HepG2 (cell line): ENCODE results near the gene PCGF2. TPM values are rescaled to one million over a fixed set of nuclear protein-coding genes. Genes with fewer than 3 reads are reported as not detected.
A peak's percentile ranks its signal among the peaks of the same experiment; 100 is the strongest.

Source experiments
- AGO2 ChIP-seq: fragments of 200-400 bp; formaldehyde crosslinking; optimal IDR thresholded peaks from 2 replicates; pipeline ENCODE3; 2017; ENCODE audit warnings: mild to moderate bottlenecking, low read depth, low read length, moderate library complexity
- BRCA1 ChIP-seq: sonication (generic); formaldehyde crosslinking; IDR thresholded peaks from 2 replicates; pipeline ENCODE4 v1.4.0; 2020; ENCODE audit warnings: missing genetic modification reagents
- CAMTA2 ChIP-seq: sonication (generic); formaldehyde crosslinking; IDR thresholded peaks from 2 replicates; pipeline ENCODE4 v1.4.0; 2020; ENCODE audit warnings: mild to moderate bottlenecking, missing genetic modification reagents, borderline replicate concordance
- FOXK1 ChIP-seq: sonication (generic); formaldehyde crosslinking; IDR thresholded peaks from 2 replicates; pipeline ENCODE4 v1.4.0; 2020; ENCODE audit warnings: low read depth, missing genetic modification reagents, borderline replicate concordance
- HOXA9 ChIP-seq: sonication (generic); formaldehyde crosslinking; IDR thresholded peaks from 2 replicates; pipeline ENCODE4 v1.8.1; 2022; ENCODE audit warnings: missing genetic modification reagents, mild to moderate bottlenecking, moderate library complexity, borderline replicate concordance
- LCORL ChIP-seq, 2 experiments: fragments of 450-650 bp in 1 of 2; sonication (generic) in 1 of 2; formaldehyde crosslinking in 1 of 2; IDR thresholded peaks; 2 replicates each; pipeline versions ENCODE4 v1.5.0 to v1.6.1; 2017 to 2020; ENCODE audit warnings: antibody characterized with exemption in 1 of 2, missing genetic modification reagents in 1 of 2
- MEIS2 ChIP-seq: sonication (generic); formaldehyde crosslinking; IDR thresholded peaks from 2 replicates; pipeline ENCODE4 v1.9.0; 2021; ENCODE audit warnings: mild to moderate bottlenecking, missing genetic modification reagents
- NFATC3 ChIP-seq: sonication (generic); formaldehyde crosslinking; IDR thresholded peaks from 2 replicates; pipeline ENCODE4 v1.5.1; 2020; ENCODE audit warnings: mild to moderate bottlenecking, missing genetic modification reagents
- PCBP1 ChIP-seq: fragments of 200-400 bp; formaldehyde crosslinking; IDR thresholded peaks from 2 replicates; pipeline ENCODE4 v1.6.1; 2017; ENCODE audit warnings: mild to moderate bottlenecking, low read depth, low read length, borderline replicate concordance
- SIX4 ChIP-seq: sonication (generic); formaldehyde crosslinking; IDR thresholded peaks from 2 replicates; pipeline ENCODE4 v1.4.0; 2020; ENCODE audit warnings: missing genetic modification reagents
- TAF15 ChIP-seq: fragments of 200-400 bp; formaldehyde crosslinking; IDR thresholded peaks from one replicate; pipeline ENCODE4 v1.6.1; 2018; ENCODE audit warnings: mild to moderate bottlenecking, low read depth, low read length; ENCODE audit not compliant: poor library complexity, severe bottlenecking
- TGIF2 ChIP-seq: IDR thresholded peaks from 2 replicates; pipeline ENCODE4 v1.6.1; 2016; ENCODE audit warnings: control low read depth, missing compliant biosample characterization
- TOPORS ChIP-seq: sonication (generic); formaldehyde crosslinking; IDR thresholded peaks from 2 replicates; pipeline ENCODE4 v1.8.0; 2023; ENCODE audit warnings: mild to moderate bottlenecking, missing genetic modification reagents
- ZBTB20 ChIP-seq: sonication (generic); formaldehyde crosslinking; IDR thresholded peaks from 2 replicates; pipeline ENCODE4 v1.8.1; 2023; ENCODE audit warnings: missing genetic modification reagents, low read depth, mild to moderate bottlenecking, borderline replicate concordance
- ZNF224 ChIP-seq: sonication (generic); formaldehyde crosslinking; IDR thresholded peaks from 2 replicates; pipeline ENCODE4 v1.5.0; 2020; ENCODE audit warnings: mild to moderate bottlenecking, missing genetic modification reagents
- ZNF607 ChIP-seq: sonication (generic); formaldehyde crosslinking; IDR thresholded peaks from 2 replicates; pipeline ENCODE4 v1.5.1; 2020; ENCODE audit warnings: missing genetic modification reagents, mild to moderate bottlenecking, borderline replicate concordance
- ZNF670 ChIP-seq: sonication (generic); formaldehyde crosslinking; IDR thresholded peaks from 2 replicates; pipeline ENCODE4 v1.8.0; 2022; ENCODE audit warnings: mild to moderate bottlenecking, missing genetic modification reagents, borderline replicate concordance
- ZNF720 ChIP-seq: sonication (generic); formaldehyde crosslinking; IDR thresholded peaks from 2 replicates; pipeline ENCODE4 v1.4.0; 2020; ENCODE audit warnings: missing genetic modification reagents
- ZNF766 ChIP-seq: sonication (generic); formaldehyde crosslinking; IDR thresholded peaks from 2 replicates; pipeline ENCODE4 v1.5.0; 2020; ENCODE audit warnings: missing genetic modification reagents, borderline replicate concordance
- polyA plus RNA-seq, 8 experiments: library from polyadenylated mRNA; depleted of rRNA in 3 of 8; stranded (reverse) in 7 of 8; unstranded in 1 of 8; fragments of >200 nt; fragmentation: Illumina TruSeq in 4 of 8; extraction: Trizol in 4 of 8; gene quantifications; 2 replicates each; pipeline versions ENCODE4 v1.2.1 to v1.2.3, GENCODE V29; 2011 to 2016; ENCODE audit warnings: low read depth in 4 of 8, missing spikeins in 1 of 8, mixed read lengths in 1 of 8; ENCODE audit not compliant: insufficient read depth in 1 of 8
- total RNA-seq, 5 experiments: library from RNA; depleted of rRNA; stranded (reverse); fragments of >200 nt; fragmentation: Illumina TruSeq; extraction: Trizol; gene quantifications; 2 replicates each; pipeline ENCODE4 v1.2.3, GENCODE V29; 2016; ENCODE audit warnings: low read depth in 1 of 5
- TF ChIP-seq, protein P1 (sequence below): sonication (generic); formaldehyde crosslinking; IDR thresholded peaks from 2 replicates; pipeline ENCODE4 v1.8.0; 2022; ENCODE audit warnings: mild to moderate bottlenecking, missing genetic modification reagents
- TF ChIP-seq, protein P2 (sequence below): IDR thresholded peaks from 2 replicates; pipeline ENCODE4 v1.6.1; 2016; ENCODE audit warnings: low read depth
- TF ChIP-seq, protein P3 (sequence below): sonication (generic); formaldehyde crosslinking; IDR thresholded peaks from 2 replicates; pipeline ENCODE4 v1.8.1; 2023; ENCODE audit warnings: mild to moderate bottlenecking, inconsistent platforms, moderate library complexity, missing genetic modification reagents, borderline replicate concordance
- TF ChIP-seq, protein P4 (sequence below): sonication (generic); formaldehyde crosslinking; IDR thresholded peaks from 2 replicates; pipeline ENCODE4 v1.9.0; 2021; ENCODE audit warnings: missing genetic modification reagents, borderline replicate concordance

PCGF2 gene
- total and polyA plus RNA-seq, 2 of the 13 experiments (the other 11 are each of a cell fraction or from before 2014, with no cell fraction given), result 11.6 to 29.4 TPM

DNA sequence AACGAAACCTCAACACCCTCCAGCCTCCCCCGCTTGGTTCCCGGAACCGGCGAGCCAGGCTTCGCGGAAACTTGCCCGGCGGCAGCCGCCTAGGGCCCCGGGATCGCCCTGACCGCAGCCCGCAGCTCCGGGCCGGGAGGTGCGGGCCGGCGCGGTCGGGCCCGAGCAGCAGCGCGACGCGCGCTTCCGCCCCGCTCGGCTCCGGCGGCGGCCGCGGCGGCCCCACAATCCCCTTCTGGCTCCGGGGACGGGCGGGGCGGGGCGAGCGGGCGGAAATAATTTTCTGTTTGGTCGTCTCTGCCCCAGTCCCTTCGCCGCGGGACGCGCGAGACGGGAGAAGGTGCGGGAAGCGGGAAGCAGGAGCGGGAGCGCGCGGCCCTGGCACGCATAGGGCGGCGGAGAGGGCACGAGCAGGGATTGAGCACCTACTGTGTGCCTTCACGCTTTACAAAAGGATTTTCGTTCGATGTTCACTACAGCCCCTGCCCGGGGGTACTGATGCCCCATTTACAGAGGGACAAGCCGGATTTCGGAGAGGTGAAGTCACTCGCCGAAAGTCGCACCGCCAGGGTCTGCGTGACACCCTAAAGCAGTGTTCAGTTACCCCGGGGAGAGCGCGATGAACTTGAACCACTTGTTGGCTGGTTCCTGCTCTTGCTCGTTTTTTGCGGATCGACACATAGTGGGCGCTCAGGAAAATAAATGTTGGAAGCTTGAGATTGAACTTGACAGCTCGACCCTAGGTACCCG, 45.8 kb downstream of the PCGF2 start (continued):
- TF ChIP-seq, protein P1, sequence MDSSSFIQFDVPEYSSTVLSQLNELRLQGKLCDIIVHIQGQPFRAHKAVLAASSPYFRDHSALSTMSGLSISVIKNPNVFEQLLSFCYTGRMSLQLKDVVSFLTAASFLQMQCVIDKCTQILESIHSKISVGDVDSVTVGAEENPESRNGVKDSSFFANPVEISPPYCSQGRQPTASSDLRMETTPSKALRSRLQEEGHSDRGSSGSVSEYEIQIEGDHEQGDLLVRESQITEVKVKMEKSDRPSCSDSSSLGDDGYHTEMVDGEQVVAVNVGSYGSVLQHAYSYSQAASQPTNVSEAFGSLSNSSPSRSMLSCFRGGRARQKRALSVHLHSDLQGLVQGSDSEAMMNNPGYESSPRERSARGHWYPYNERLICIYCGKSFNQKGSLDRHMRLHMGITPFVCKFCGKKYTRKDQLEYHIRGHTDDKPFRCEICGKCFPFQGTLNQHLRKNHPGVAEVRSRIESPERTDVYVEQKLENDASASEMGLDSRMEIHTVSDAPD, result no peak
- peak; percentile 31 for TF ChIP-seq TAF15
- TF ChIP-seq AGO2, result peak; percentile 94
- TF ChIP-seq, protein P2, sequence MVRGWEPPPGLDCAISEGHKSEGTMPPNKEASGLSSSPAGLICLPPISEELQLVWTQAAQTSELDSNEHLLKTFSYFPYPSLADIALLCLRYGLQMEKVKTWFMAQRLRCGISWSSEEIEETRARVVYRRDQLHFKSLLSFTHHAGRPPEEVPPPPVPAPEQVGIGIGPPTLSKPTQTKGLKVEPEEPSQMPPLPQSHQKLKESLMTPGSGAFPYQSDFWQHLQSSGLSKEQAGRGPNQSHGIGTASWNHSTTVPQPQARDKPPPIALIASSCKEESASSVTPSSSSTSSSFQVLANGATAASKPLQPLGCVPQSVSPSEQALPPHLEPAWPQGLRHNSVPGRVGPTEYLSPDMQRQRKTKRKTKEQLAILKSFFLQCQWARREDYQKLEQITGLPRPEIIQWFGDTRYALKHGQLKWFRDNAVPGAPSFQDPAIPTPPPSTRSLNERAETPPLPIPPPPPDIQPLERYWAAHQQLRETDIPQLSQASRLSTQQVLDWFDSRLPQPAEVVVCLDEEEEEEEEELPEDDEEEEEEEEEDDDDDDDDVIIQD (CRISPR knock-in tag), result no peak
- 0 out of 2 replicates have a peak, but pooled peaks have one; percentile 5 for TF ChIP-seq BRCA1 (CRISPR knock-in tag)
- TF ChIP-seq, protein P3, sequence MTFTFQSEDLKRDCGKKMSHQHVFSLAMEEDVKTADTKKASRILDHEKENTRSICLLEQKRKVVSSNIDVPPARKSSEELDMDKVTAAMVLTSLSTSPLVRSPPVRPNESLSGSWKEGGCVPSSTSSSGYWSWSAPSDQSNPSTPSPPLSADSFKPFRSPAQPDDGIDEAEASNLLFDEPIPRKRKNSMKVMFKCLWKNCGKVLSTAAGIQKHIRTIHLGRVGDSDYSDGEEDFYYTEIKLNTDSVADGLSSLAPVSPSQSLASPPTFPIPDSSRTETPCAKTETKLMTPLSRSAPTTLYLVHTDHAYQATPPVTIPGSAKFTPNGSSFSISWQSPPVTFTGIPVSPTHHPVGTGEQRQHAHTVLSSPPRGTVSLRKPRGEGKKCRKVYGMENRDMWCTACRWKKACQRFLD (CRISPR knock-in tag), result no peak
- TF ChIP-seq, protein P4, sequence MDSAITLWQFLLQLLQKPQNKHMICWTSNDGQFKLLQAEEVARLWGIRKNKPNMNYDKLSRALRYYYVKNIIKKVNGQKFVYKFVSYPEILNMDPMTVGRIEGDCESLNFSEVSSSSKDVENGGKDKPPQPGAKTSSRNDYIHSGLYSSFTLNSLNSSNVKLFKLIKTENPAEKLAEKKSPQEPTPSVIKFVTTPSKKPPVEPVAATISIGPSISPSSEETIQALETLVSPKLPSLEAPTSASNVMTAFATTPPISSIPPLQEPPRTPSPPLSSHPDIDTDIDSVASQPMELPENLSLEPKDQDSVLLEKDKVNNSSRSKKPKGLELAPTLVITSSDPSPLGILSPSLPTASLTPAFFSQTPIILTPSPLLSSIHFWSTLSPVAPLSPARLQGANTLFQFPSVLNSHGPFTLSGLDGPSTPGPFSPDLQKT (CRISPR knock-in tag), result peak; percentile 83; the same call in 1 of the 2 replicates
- 0 out of 2 replicates have a peak, but pooled peaks have one; percentile 30 for TF ChIP-seq ZNF224 (CRISPR knock-in tag)
- peak; percentile 31; the same call in 1 of the 2 replicates for TF ChIP-seq ZNF607
- no peak for TF ChIP-seq CAMTA2 (CRISPR knock-in tag)
- peak; percentile 56; the same call in 1 of the 2 replicates for TF ChIP-seq FOXK1 (CRISPR knock-in tag)
- no peak for TF ChIP-seq LCORL (IDR thresholded peaks at IDR 0.05)
- no peak for TF ChIP-seq LCORL (CRISPR knock-in tag; IDR thresholded peaks at IDR 0.05)
- TF ChIP-seq PCBP1, result 0 out of 2 replicates have a peak, but pooled peaks have one; percentile 23
- TF ChIP-seq ZNF720 (CRISPR knock-in tag), result peak; percentile 60; the same call in 1 of the 2 replicates
- no peak for TF ChIP-seq SIX4
- TF ChIP-seq HOXA9, result peak; percentile 84; the same call in 1 of the 2 replicates
- peak; percentile 88; the same call in 1 of the 2 replicates for TF ChIP-seq ZBTB20
- peak; percentile 85 for TF ChIP-seq ZNF766
- TF ChIP-seq TOPORS (CRISPR knock-in tag), result no peak
- peak; percentile 25; the same call in 1 of the 2 replicates for TF ChIP-seq MEIS2 (CRISPR knock-in tag)
- no peak for TF ChIP-seq ZNF670
- TF ChIP-seq NFATC3 (CRISPR knock-in tag), result no peak; the same call in 1 of the 2 replicates
- 0 out of 2 replicates have a peak, but pooled peaks have one; percentile 29 for TF ChIP-seq TGIF2 (CRISPR knock-in tag)
